NT2/D1 (cell line): ENCODE data around the gene CERS2.
"Not testable (repeated sequence)": the region's sequence is repeated elsewhere in the genome, so short reads cannot be mapped to it uniquely, and the experiment has no call there.

Experiments
- DNase-seq: peaks from one replicate; pipeline ENCODE4 v3.0.0-alpha.2; 2011; ENCODE audit warnings: low read depth, low spot score
- H3K27me3 ChIP-seq: 2 replicates; pipeline ENCODE4 v1.6.0; 2011; ENCODE audit warnings: mild to moderate bottlenecking; ENCODE audit not compliant: insufficient read length, insufficient read depth
- H3K36me3 ChIP-seq: 2 replicates; pipeline ENCODE4 v1.6.1; 2011; ENCODE audit warnings: mild to moderate bottlenecking, low read length, mixed read lengths; ENCODE audit not compliant: insufficient read depth, insufficient read length
- H3K4me1 ChIP-seq: 2 replicates; pipeline ENCODE4 v1.5.1; 2011; ENCODE audit not compliant: insufficient read depth, insufficient read length
- H3K4me3 ChIP-seq: 2 replicates; pipeline ENCODE4 v1.5.1; 2011; ENCODE audit warnings: low read depth; ENCODE audit not compliant: insufficient read length
- H3K9ac ChIP-seq: 2 replicates; pipeline ENCODE4 v1.6.0; 2011; ENCODE audit warnings: low read depth; ENCODE audit not compliant: insufficient read length
- H3K9me3 ChIP-seq: 2 replicates; pipeline ENCODE4 v1.5.1; 2011; ENCODE audit warnings: mild to moderate bottlenecking, low read length; ENCODE audit not compliant: insufficient read depth
- SUZ12 ChIP-seq: IDR thresholded peaks from 2 replicates; pipeline ENCODE4 v1.6.1; 2011; ENCODE audit not compliant: insufficient read length, insufficient read depth; ENCODE audit errors: extremely low read depth
- YY1 ChIP-seq: IDR thresholded peaks from 2 replicates; pipeline ENCODE4 v1.6.1; 2011; ENCODE audit not compliant: insufficient read length, insufficient read depth
- ZNF274 ChIP-seq: IDR thresholded peaks from 2 replicates; pipeline ENCODE4 v1.6.1; 2011; ENCODE audit warnings: mild to moderate bottlenecking, low read depth, low read length

CERS2 gene

GRCh38 chr1:150955280-150955679 is 19.4 kb downstream of the CERS2 start:
- Histone ChIP-seq H3K4me3 (no peak overlapping the region), H3K36me3 (peaks cover 83% of the 10 kb centered on the region), H3K4me1 (no peaks in the 10 kb centered on the region), H3K27me3 (no peaks in the 10 kb centered on the region), H3K9me3 (no peaks in the 10 kb centered on the region), H3K9ac (no peak overlapping the region)
- DNase-seq: no peak
- TF ChIP-seq ZNF274: no peak

DNA sequence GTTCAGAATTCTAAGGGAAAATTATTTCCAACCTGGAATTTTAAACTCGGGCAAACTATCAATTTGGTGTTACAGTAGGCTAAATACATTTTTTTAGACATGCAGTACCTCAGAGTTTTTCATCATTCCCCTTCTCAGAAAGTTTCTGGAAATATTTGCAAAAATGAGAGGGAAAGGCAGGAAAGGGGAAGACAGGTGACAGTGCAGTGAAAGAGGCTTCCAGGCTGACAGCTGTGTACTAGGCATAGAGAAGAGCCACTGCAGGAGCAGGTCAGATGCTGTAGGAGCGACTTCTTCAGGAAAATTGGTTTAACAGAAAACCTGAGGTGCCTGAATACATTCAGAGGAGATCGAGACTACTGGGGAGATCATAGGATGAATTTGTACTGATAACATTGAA is 19.9 kb downstream of the CERS2 start:
- Histone ChIP-seq H3K36me3 (peaks cover 84% of the 10 kb centered on the region), H3K9ac (no peak overlapping the region)
- TF ChIP-seq YY1 (no peak), ZNF274 (no peak), SUZ12 (no peak)

GRCh38 chr1:150944856-150945255 is 29.8 kb downstream of the CERS2 start:
- Histone ChIP-seq H3K9me3 (no peaks in the 10 kb centered on the region), H3K4me1 (no peaks in the 10 kb centered on the region), H3K27me3 (no peaks in the 10 kb centered on the region), H3K36me3 (peaks cover 88% of the 10 kb centered on the region), H3K4me3 (no peak overlapping the region), H3K9ac (no peak overlapping the region)
- TF ChIP-seq SUZ12: no peak
- no peak for TF ChIP-seq YY1
- no peak for TF ChIP-seq ZNF274
- no peak for DNase-seq

More for the DNA sequence above, 19.9 kb downstream of the CERS2 start:
- Histone ChIP-seq H3K27me3 (no peaks in the 10 kb centered on the region), H3K4me3 (no peak overlapping the region), H3K9me3 (no peaks in the 10 kb centered on the region), H3K4me1 (no peaks in the 10 kb centered on the region)
- DNase-seq: no peak

- TF ChIP-seq YY1: no peak
- TF ChIP-seq ZNF274: no peak
- TF ChIP-seq SUZ12: no peak
- Histone ChIP-seq H3K9me3 (peaks cover 17% of the 10 kb centered on the region), H3K9ac (no peak overlapping the region), H3K4me1 (no peaks in the 10 kb centered on the region), H3K36me3 (peaks cover 79% of the 10 kb centered on the region), H3K27me3 (no peaks in the 10 kb centered on the region), H3K4me3 (no peak overlapping the region)
- DNase-seq: no peak
These were observed 42.9 kb downstream of the CERS2 start for GRCh38 chr1:150931773-150932172.

DNA sequence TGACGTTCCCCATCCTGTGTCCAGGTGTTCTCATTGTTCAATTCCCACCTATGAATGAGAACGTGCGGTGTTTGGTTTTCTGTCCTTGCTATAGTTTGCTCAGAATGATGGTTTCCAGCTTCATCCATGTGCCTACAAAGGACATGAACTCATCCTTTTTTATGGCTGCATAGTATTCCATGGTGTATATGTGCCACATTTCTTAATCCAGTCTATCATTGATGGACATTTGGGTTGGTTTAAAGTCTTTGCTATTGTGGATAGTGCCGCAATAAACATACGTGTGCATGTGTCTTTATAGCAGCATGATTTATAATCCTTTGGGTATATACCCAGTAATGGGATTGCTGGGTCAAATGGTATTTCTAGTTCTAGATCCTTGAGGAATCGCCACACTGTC is 45.9 kb downstream of the CERS2 start:
- H3K4me3 ChIP-seq, H3K27me3 ChIP-seq, DNase-seq, H3K4me1 ChIP-seq, H3K9ac ChIP-seq: not testable (repeated sequence)
- Histone ChIP-seq H3K36me3 (peaks cover 59% of the 10 kb centered on the region), H3K9me3 (peaks cover 17% of the 10 kb centered on the region)

DNA sequence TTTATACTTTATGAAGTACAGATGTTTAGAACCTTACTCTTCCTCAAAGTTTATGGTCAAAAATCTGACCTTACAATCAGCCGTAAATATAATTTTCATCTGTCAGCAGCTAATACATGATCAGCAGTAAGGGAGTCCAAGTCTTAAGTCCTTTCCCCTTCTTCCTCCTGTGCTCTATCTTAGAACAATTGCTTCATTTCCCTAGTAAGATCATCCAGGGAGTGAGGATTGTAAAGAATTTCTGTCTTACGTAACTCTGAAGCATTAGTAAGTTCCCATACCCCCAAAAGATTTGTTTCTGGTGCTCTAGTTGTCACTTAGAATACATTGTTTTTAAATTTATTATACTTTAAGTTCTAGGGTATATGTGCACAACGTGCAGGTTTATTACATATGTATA is 46.3 kb downstream of the CERS2 start:
- H3K9me3 ChIP-seq: peaks cover 17% of the 10 kb centered on the region
- no peak overlapping the region for H3K9ac ChIP-seq
- H3K4me3 ChIP-seq: no peak overlapping the region
- H3K4me1 ChIP-seq: no peaks in the 10 kb centered on the region
- no peak for DNase-seq
- H3K27me3 ChIP-seq: no peaks in the 10 kb centered on the region
- H3K36me3 ChIP-seq: peaks cover 57% of the 10 kb centered on the region
- no peak for TF ChIP-seq SUZ12
- TF ChIP-seq YY1: no peak
- no peak for TF ChIP-seq ZNF274

DNA sequence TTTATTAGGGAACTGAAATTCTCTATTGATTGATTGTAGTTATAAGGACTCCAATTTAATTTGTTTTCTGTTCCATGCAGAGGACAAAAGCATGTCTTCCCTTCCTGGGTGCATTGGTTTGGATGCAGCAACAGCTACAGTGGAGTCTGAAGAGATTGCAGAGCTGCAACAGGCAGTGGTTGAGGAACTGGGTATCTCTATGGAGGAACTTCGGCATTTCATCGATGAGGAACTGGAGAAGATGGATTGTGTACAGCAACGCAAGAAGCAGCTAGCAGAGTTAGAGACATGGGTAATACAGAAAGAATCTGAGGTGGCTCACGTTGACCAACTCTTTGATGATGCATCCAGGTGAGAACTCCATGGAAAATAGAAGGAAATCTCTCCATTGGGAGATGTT is 47.0 kb downstream of the CERS2 start:
- no peak for DNase-seq
- no peak for TF ChIP-seq SUZ12
- no peak for TF ChIP-seq YY1
- TF ChIP-seq ZNF274: no peak
- peaks cover 50% of the 10 kb centered on the region for H3K36me3 ChIP-seq
- no peak overlapping the region for H3K4me3 ChIP-seq
- peaks cover 17% of the 10 kb centered on the region for H3K9me3 ChIP-seq
- no peaks in the 10 kb centered on the region for H3K4me1 ChIP-seq
- no peaks in the 10 kb centered on the region for H3K27me3 ChIP-seq
- no peak overlapping the region for H3K9ac ChIP-seq

DNA sequence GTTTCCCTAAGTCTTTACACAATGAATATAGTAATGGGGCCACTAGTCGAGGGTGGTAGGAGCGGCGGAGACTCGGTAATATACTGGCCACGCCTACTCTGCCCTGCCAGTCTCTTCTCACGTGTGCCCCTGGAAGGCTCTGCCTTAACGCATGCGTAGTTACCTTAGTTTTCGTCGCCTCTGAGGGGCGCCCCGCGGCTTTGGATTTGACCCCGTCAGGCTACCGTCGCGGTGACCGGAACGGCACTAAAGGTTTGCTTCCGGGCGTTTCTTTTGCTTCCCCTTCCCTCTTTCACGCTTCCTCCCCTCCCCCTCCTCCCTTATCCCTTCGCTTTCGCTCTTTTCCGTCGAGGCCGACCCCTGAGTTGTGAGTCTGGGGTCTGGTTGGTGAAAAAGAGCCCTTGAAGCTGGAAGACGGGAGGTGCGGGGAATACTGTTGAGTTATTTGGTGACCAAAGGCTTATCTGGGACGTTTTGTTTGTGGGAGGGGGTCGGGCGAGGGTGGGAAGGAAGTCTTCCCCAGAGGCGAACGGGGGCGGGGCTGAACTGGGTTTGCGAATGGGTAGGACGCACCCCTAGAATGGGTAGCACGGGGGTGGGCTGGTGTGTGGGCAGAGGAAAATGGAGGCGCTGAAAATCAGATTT is 48.4 kb downstream of the CERS2 start, which contains the start of gene SETDB1:
Gene SETDB1, plus strand, starts transcription at position 267 of the 645 bp plus-strand sequence. CDS start 1,352 bp downstream, outside the sequence.
- Histone ChIP-seq H3K36me3 (peaks cover 37% of the 10 kb centered on the region), H3K4me1 (peaks cover 3% of the 10 kb centered on the region), H3K9ac (peak within 1 kb of the TSS; percentile 91), H3K27me3 (no peaks in the 10 kb centered on the region), H3K4me3 (peak within 1 kb of the TSS; percentile 63), H3K9me3 (peaks cover 10% of the 10 kb centered on the region; the same call in 1 of the 2 replicates)
- peak; percentile 99 for DNase-seq
- TF ChIP-seq YY1 (no peak), ZNF274 (no peak), SUZ12 (no peak)
